ENCODE data around the gene NCAM1. TPM values are rescaled to one million over a fixed set of nuclear protein-coding genes. Genes with fewer than 3 reads are reported as not detected.

NCAM1 gene
- total and polyA plus RNA-seq, 2 donors (not counting 3 experiments of a cell fraction or from before 2014, with no cell fraction given), result 0.03 TPM; not detected in 1

GRCh38 chr11:113118104-113118503 lies 156.9 kb downstream of the NCAM1 start:
- H3K27me3 ChIP-seq (ENCODE audit: control insufficient read depth in 2 of 2, insufficient read depth in 2 of 2, low read length in 2 of 2), result no peaks in the 10 kb centered on the region
- no peak overlapping the region for H3K27ac ChIP-seq (ENCODE audit: insufficient read depth, low read depth, low read length)
- no peaks in the 10 kb centered on the region for H3K9me3 ChIP-seq (replicated peaks; ENCODE audit: control insufficient read depth, insufficient read depth, low read length)
- no peak overlapping the region for H3K4me2 ChIP-seq (ENCODE audit: insufficient read depth, low read length)
- H4K20me1 ChIP-seq (replicated peaks; ENCODE audit: control insufficient read depth, extremely low read depth, insufficient read depth, low read length), result no peaks in the 10 kb centered on the region
- intact Hi-C loops (cut with micrococcal nuclease) (no loop called here), dilution Hi-C loops (cut with MboI; ENCODE audit: extremely low pct_ligation_motif_present, low sequenced_read_pairs) (no loop called here)
- H3K36me3 ChIP-seq (ENCODE audit: control insufficient read depth in 2 of 2, extremely low read depth in 1 of 2, insufficient read depth in 2 of 2, low read length in 2 of 2), result no peaks in the 10 kb centered on the region
- no peak overlapping the region for H3K4me3 ChIP-seq (replicated peaks in 1 of 3; ENCODE audit: insufficient read depth in 1 of 3, low read depth in 1 of 3, low read length in 3 of 3)
- FAIRE-seq, result no peak
- DNase-seq (ENCODE audit: low read depth, low spot score), result no peak
- H3K4me1 ChIP-seq (ENCODE audit: control insufficient read depth, extremely low read depth, insufficient read depth, low read length), result no peaks in the 10 kb centered on the region
- ChIA-PET CTCF (no interaction called here), POLR2A (no interaction called here)
- no peaks in the 10 kb centered on the region for H3K79me2 ChIP-seq (ENCODE audit: control insufficient read depth, insufficient read depth, low read length)
- no TSS peak for BruUV-seq (replicated peaks)
- H2AFZ ChIP-seq (ENCODE audit: low read depth, low read length), result no peak overlapping the region
- TF ChIP-seq FOS (IDR thresholded peaks at IDR 0.05; ENCODE audit: borderline replicate concordance, insufficient read depth, low read length), result no peak
- TF ChIP-seq EZH2 (IDR thresholded peaks at IDR 0.05; ENCODE audit: borderline replicate concordance, low read depth, low read length, severe bottlenecking), result no peak
- TF ChIP-seq JUN (IDR thresholded peaks at IDR 0.05; ENCODE audit: borderline replicate concordance, insufficient read depth, insufficient read length, low read depth), result no peak
- no peak for TF ChIP-seq MYC (IDR thresholded peaks at IDR 0.05; ENCODE audit: low read depth, low read length)
- no peak for TF ChIP-seq POLR2A (IDR thresholded peaks at IDR 0.05; ENCODE audit: low read depth, low read length)
- no peak for TF ChIP-seq POLR2AphosphoS5 (IDR thresholded peaks at IDR 0.05; ENCODE audit: insufficient read depth, low read depth, low read length)
- TF ChIP-seq, protein P1, sequence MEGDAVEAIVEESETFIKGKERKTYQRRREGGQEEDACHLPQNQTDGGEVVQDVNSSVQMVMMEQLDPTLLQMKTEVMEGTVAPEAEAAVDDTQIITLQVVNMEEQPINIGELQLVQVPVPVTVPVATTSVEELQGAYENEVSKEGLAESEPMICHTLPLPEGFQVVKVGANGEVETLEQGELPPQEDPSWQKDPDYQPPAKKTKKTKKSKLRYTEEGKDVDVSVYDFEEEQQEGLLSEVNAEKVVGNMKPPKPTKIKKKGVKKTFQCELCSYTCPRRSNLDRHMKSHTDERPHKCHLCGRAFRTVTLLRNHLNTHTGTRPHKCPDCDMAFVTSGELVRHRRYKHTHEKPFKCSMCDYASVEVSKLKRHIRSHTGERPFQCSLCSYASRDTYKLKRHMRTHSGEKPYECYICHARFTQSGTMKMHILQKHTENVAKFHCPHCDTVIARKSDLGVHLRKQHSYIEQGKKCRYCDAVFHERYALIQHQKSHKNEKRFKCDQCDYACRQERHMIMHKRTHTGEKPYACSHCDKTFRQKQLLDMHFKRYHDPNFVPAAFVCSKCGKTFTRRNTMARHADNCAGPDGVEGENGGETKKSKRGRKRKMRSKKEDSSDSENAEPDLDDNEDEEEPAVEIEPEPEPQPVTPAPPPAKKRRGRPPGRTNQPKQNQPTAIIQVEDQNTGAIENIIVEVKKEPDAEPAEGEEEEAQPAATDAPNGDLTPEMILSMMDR (IDR thresholded peaks at IDR 0.05; ENCODE audit: extremely low read depth in 1 of 2, insufficient read depth in 1 of 2, low read depth in 1 of 2, low read length in 2 of 2), result no peak
- no peak for TF ChIP-seq GATA2 (IDR thresholded peaks at IDR 0.05; ENCODE audit: insufficient read depth, insufficient read length, low read depth, low read length)
- TF ChIP-seq, protein P2, sequence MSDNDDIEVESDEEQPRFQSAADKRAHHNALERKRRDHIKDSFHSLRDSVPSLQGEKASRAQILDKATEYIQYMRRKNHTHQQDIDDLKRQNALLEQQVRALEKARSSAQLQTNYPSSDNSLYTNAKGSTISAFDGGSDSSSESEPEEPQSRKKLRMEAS (IDR thresholded peaks at IDR 0.05; ENCODE audit: insufficient read depth, insufficient read length), result no peak
- no peaks in the 10 kb centered on the region for H3K9me1 ChIP-seq (replicated peaks; ENCODE audit: control insufficient read depth, extremely low read depth, insufficient read depth, low read length)
- H3K9ac ChIP-seq (replicated peaks; ENCODE audit: extremely low read depth, insufficient read depth, low read length), result no peak overlapping the region

Measured in endothelial cell of umbilical vein (primary cell).